Esophagus muscularis mucosa (tissue), 4 donors: Measurements from ENCODE around the gene BAIAP2L1. TPM values are rescaled to one million over a fixed set of nuclear protein-coding genes. Genes with fewer than 3 reads are reported as not detected.

Experiments used
- DNase-seq: peaks from one replicate; pipeline ENCODE4 v3.0.0-alpha.2; 2017; ENCODE audit errors: extremely low spot score
- H3K27ac ChIP-seq, 4 donors: fragments of 200-600 bp; sonication (generic); replicated peaks in 1 of 4; 1 replicate in 3 of 4; 2 replicates in 1 of 4; pipeline ENCODE4 v1.5.1; 2016 to 2019; ENCODE audit warnings: mild to moderate bottlenecking in 1 of 4
- H3K27me3 ChIP-seq, 4 donors: fragments of 200-600 bp; sonication (generic); one replicate each; pipeline versions ENCODE4 v1.5.1 to v1.6.0; 2016 to 2019
- H3K36me3 ChIP-seq, 4 donors: fragments of 200-600 bp; sonication (generic); one replicate each; pipeline ENCODE4 v1.5.1; 2016 to 2019
- H3K4me1 ChIP-seq, 4 donors: fragments of 200-600 bp; sonication (generic); one replicate each; pipeline ENCODE4 v1.5.1; 2016 to 2019
- H3K4me3 ChIP-seq, 4 donors: fragments of 200-600 bp; sonication (generic); 1 replicate in 2 of 4; 2 replicates in 2 of 4; pipeline ENCODE4 v1.5.1; 2016 to 2019; ENCODE audit warnings: mild to moderate bottlenecking in 4 of 4, moderate library complexity in 1 of 4
- H3K9me3 ChIP-seq, 4 donors: fragments of 200-600 bp; sonication (generic); 1 replicate in 3 of 4; 2 replicates in 1 of 4; pipeline ENCODE4 v1.5.1; 2016 to 2019
- CTCF ChIP-seq, 3 experiments: fragments of 200-600 bp in 2 of 3; fragments of 450-650 bp in 1 of 3; sonication (generic) in 2 of 3; IDR thresholded peaks; one replicate each; pipeline ENCODE4 v1.5.1; 2017 to 2019; ENCODE audit warnings: antibody characterized with exemption in 3 of 3, mild to moderate bottlenecking in 2 of 3, moderate library complexity in 1 of 3
- EP300 ChIP-seq: sonication (generic); formaldehyde crosslinking; IDR thresholded peaks from one replicate; pipeline ENCODE4 v1.6.1; 2017; ENCODE audit warnings: antibody characterized with exemption
- POLR2A ChIP-seq: fragments of 450-650 bp; IDR thresholded peaks from one replicate; pipeline ENCODE4 v1.6.1; 2017; ENCODE audit warnings: antibody characterized with exemption, moderate library complexity, mild to moderate bottlenecking, low read depth
- POLR2AphosphoS5 ChIP-seq, 2 donors: sonication (generic); formaldehyde crosslinking; IDR thresholded peaks; one replicate each; pipeline ENCODE4 v1.6.1; 2017; ENCODE audit warnings: antibody characterized with exemption in 2 of 2
- WGBS: methylation state at CpG from one replicate; pipeline ENCODE4 v1.1.5; 2018; 5-methylcytosine and 5-hydroxymethylcytosine counted together
- intact Hi-C: fragments of 100-400 bp; cut with DNase I; formaldehyde crosslinking; loops from one replicate; pipeline ENCODE4 v1.15.1; 2023
- total RNA-seq, 4 donors: library from RNA; depleted of rRNA; stranded (reverse); fragments of >200 nt; gene quantifications; one replicate each; pipeline versions ENCODE4 v1.1.0 to v1.2.1, GENCODE V29; 2016

Gene BAIAP2L1
- total RNA-seq, 4 donors from 2014 or later, result 0.84 to 2.5 (median 1.6) TPM

GRCh38 chr7:98338441-98338840 is 62.4 kb downstream of the BAIAP2L1 start:
- H3K27ac ChIP-seq, result no peak overlapping the region
- peaks cover 0 to 6% (median 0%) of the 10 kb centered on the region in 4 donors for H3K9me3 ChIP-seq
- no peaks in the 10 kb centered on the region for H3K36me3 ChIP-seq
- no peak overlapping the region for H3K4me3 ChIP-seq
- H3K27me3 ChIP-seq, result no peaks in the 10 kb centered on the region
- no peak for DNase-seq
- WGBS, result 96% methylated on average over 6 of the region's 6 CpGs
- TF ChIP-seq POLR2A (no peak), CTCF (IDR thresholded peaks at IDR 0.05) (no peak), EP300 (no peak), POLR2AphosphoS5 (IDR thresholded peaks at IDR 0.05) (no peak)
- H3K4me1 ChIP-seq, result no peaks in the 10 kb centered on the region
- intact Hi-C loops, result no loop called here

- H3K27ac ChIP-seq, result no peak overlapping the region
- H3K4me3 ChIP-seq, result no peak overlapping the region
- no peaks in the 10 kb centered on the region for H3K36me3 ChIP-seq
- no peak for DNase-seq
- WGBS, result 91% methylated on average over 8 of the region's 8 CpGs
- H3K9me3 ChIP-seq, result peaks cover 0 to 6% (median 0%) of the 10 kb centered on the region in 4 donors
- H3K4me1 ChIP-seq, result no peaks in the 10 kb centered on the region
- intact Hi-C loops, result no loop called here
- H3K27me3 ChIP-seq, result no peaks in the 10 kb centered on the region
- TF ChIP-seq POLR2A (no peak), CTCF (IDR thresholded peaks at IDR 0.05) (no peak), POLR2AphosphoS5 (IDR thresholded peaks at IDR 0.05) (no peak), EP300 (no peak)
These were observed 65.4 kb downstream of the BAIAP2L1 start for GRCh38 chr7:98335411-98335977.

GRCh38 chr7:98334081-98334480 is 66.8 kb downstream of the BAIAP2L1 start:
- TF ChIP-seq POLR2AphosphoS5 (IDR thresholded peaks at IDR 0.05), result no peak
- TF ChIP-seq EP300, result no peak
- TF ChIP-seq POLR2A, result no peak
- TF ChIP-seq CTCF (IDR thresholded peaks at IDR 0.05), result no peak

GRCh38 chr7:98330926-98331529 is 69.9 kb downstream of the BAIAP2L1 start:
- intact Hi-C loops, result no loop called here
- TF ChIP-seq POLR2A, result no peak
- TF ChIP-seq POLR2AphosphoS5 (IDR thresholded peaks at IDR 0.05), result no peak
- TF ChIP-seq CTCF (IDR thresholded peaks at IDR 0.05), result no peak
- TF ChIP-seq EP300, result no peak
- no peak for DNase-seq
- peaks cover 0 to 3% (median 0%) of the 10 kb centered on the region in 4 donors for H3K27me3 ChIP-seq
- H3K4me1 ChIP-seq, result no peaks in the 10 kb centered on the region
- no peaks in the 10 kb centered on the region for H3K36me3 ChIP-seq
- 90% methylated on average over 5 of the region's 5 CpGs for WGBS
- H3K27ac ChIP-seq, result no peak overlapping the region
- no peak overlapping the region for H3K4me3 ChIP-seq
- H3K9me3 ChIP-seq, result no peaks in the 10 kb centered on the region

More at GRCh38 chr7:98334081-98334480, 66.8 kb downstream of the BAIAP2L1 start:
- H3K27me3 ChIP-seq, result no peaks in the 10 kb centered on the region
- H3K4me1 ChIP-seq, result no peaks in the 10 kb centered on the region
- intact Hi-C loops, result no loop called here
- H3K4me3 ChIP-seq, result no peak overlapping the region
- H3K27ac ChIP-seq, result no peak overlapping the region
- no peak for DNase-seq
- WGBS, result 85% methylated on average over 1 of the region's 1 CpG
- H3K9me3 ChIP-seq, result peaks cover 0 to 2% (median 0%) of the 10 kb centered on the region in 4 donors
- no peaks in the 10 kb centered on the region for H3K36me3 ChIP-seq
